ENCODE measurements around the gene MSANTD7. TPM values are rescaled to one million over a fixed set of nuclear protein-coding genes. Genes with fewer than 3 reads are reported as not detected.

The MSANTD7 gene
- total and polyA plus RNA-seq, 2 donors (not counting 1 experiment from before 2014, with no cell fraction given): 6.8 to 15.2 TPM

- Histone ChIP-seq H2AFZ (ENCODE audit: insufficient read depth, low read depth, low read length, poor library complexity, severe bottlenecking) (no peak overlapping the region), H3K9me3 (ENCODE audit: control extremely low read depth in 1 of 3, control insufficient read depth in 2 of 3, insufficient read depth in 1 of 3, low read length in 2 of 3) (no peaks in the 10 kb centered on the region), H3K9ac (ENCODE audit: low read length) (no peak overlapping the region), H3K36me3 (replicated peaks in 1 of 2; ENCODE audit: control extremely low read depth in 1 of 2, control insufficient read depth in 1 of 2, extremely low read depth in 1 of 2, insufficient read depth in 2 of 2, low read length in 1 of 2) (peaks cover 7 to 24% of the 10 kb centered on the region in 2 experiments), H3K27ac (ENCODE audit: low read length in 2 of 2) (no peak overlapping the region), H3K4me1 (ENCODE audit: control insufficient read depth in 2 of 2, insufficient read depth in 2 of 2, low read length in 2 of 2) (no peaks in the 10 kb centered on the region), H4K20me1 (ENCODE audit: control insufficient read depth, insufficient read depth, low read length, poor library complexity, severe bottlenecking) (no peaks in the 10 kb centered on the region), H3K4me2 (replicated peaks; ENCODE audit: low read depth, low read length, poor library complexity, severe bottlenecking) (no peak overlapping the region), H3K79me2 (ENCODE audit: control insufficient read depth, insufficient read depth, low read length) (no peaks in the 10 kb centered on the region), H3K4me3 (ENCODE audit: control extremely low read depth in 1 of 5, extremely low read depth in 1 of 5, insufficient read depth in 1 of 5, low read depth in 2 of 5, low read length in 4 of 5) (no peak overlapping the region), H3K27me3 (replicated peaks in 1 of 4; ENCODE audit: control extremely low read depth in 1 of 4, control insufficient read depth in 3 of 4, insufficient read depth in 4 of 4, low read length in 3 of 4) (no peaks in the 10 kb centered on the region)
- DNase-seq (no peak), ATAC-seq (ENCODE audit: low read depth) (no peak)
- Mint-ChIP-seq H3K27ac (no peak overlapping the region), H3K27me3 (no peaks in the 10 kb centered on the region), H3K4me3 (no peak overlapping the region), H3K4me1 (no peaks in the 10 kb centered on the region), H3K9me3 (ENCODE audit: insufficient read depth) (no peaks in the 10 kb centered on the region)
- WGBS (ENCODE audit: insufficient coverage): no CpG with 5 or more reads among the region's 1 CpG
- CTCF ChIA-PET: no interaction called here
- POLR2A ChIA-PET: no interaction called here
- TF ChIP-seq CTCF (IDR thresholded peaks at IDR 0.05) (no peak), EZH2 (IDR thresholded peaks at IDR 0.05; ENCODE audit: borderline replicate concordance, insufficient read depth, low read depth, low read length, poor library complexity, severe bottlenecking) (no peak)
- intact Hi-C loops (cut with micrococcal nuclease): no loop called here
Measured at GRCh38 chr10:14855453-14855852, 17.3 kb downstream of the MSANTD7 start.

GRCh38 chr10:14858338-14858960 lies 20.3 kb downstream of the MSANTD7 start:
- Histone ChIP-seq H3K9me3 (ENCODE audit: control extremely low read depth in 1 of 3, control insufficient read depth in 2 of 3, insufficient read depth in 1 of 3, low read length in 2 of 3) (no peaks in the 10 kb centered on the region), H3K36me3 (replicated peaks in 1 of 2; ENCODE audit: control extremely low read depth in 1 of 2, control insufficient read depth in 1 of 2, extremely low read depth in 1 of 2, insufficient read depth in 2 of 2, low read length in 1 of 2) (peaks cover 4 to 23% of the 10 kb centered on the region in 2 experiments), H3K4me2 (replicated peaks; ENCODE audit: low read depth, low read length, poor library complexity, severe bottlenecking) (no peak overlapping the region), H3K27me3 (replicated peaks in 1 of 4; ENCODE audit: control extremely low read depth in 1 of 4, control insufficient read depth in 3 of 4, insufficient read depth in 4 of 4, low read length in 3 of 4) (no peaks in the 10 kb centered on the region), H4K20me1 (ENCODE audit: control insufficient read depth, insufficient read depth, low read length, poor library complexity, severe bottlenecking) (no peaks in the 10 kb centered on the region), H3K4me1 (ENCODE audit: control insufficient read depth in 2 of 2, insufficient read depth in 2 of 2, low read length in 2 of 2) (no peaks in the 10 kb centered on the region), H2AFZ (ENCODE audit: insufficient read depth, low read depth, low read length, poor library complexity, severe bottlenecking) (no peak overlapping the region), H3K4me3 (ENCODE audit: control extremely low read depth in 1 of 5, extremely low read depth in 1 of 5, insufficient read depth in 1 of 5, low read depth in 2 of 5, low read length in 4 of 5) (no peak overlapping the region), H3K79me2 (ENCODE audit: control insufficient read depth, insufficient read depth, low read length) (no peaks in the 10 kb centered on the region), H3K27ac (ENCODE audit: low read length in 2 of 2) (no peak overlapping the region), H3K9ac (ENCODE audit: low read length) (no peak overlapping the region)
- TF ChIP-seq CTCF (IDR thresholded peaks at IDR 0.05): no peak
- TF ChIP-seq EZH2 (IDR thresholded peaks at IDR 0.05; ENCODE audit: borderline replicate concordance, insufficient read depth, low read depth, low read length, poor library complexity, severe bottlenecking): no peak
- no peaks in the 10 kb centered on the region for H3K9me3 Mint-ChIP-seq (ENCODE audit: insufficient read depth)
- CTCF ChIA-PET: interaction anchor here (0.8 kb wide), 1 partner anchor 11 kb away, joined by 3 read pairs; no protein-coding TSS in a partner anchor
- no peaks in the 10 kb centered on the region for H3K27me3 Mint-ChIP-seq
- H3K4me1 Mint-ChIP-seq: no peaks in the 10 kb centered on the region
- no peak for ATAC-seq (ENCODE audit: low read depth)
- intact Hi-C loops (cut with micrococcal nuclease): no loop called here
- POLR2A ChIA-PET: no interaction called here
- DNase-seq: no peak
- no peak overlapping the region for H3K4me3 Mint-ChIP-seq
- 67% methylated on average over 1 of the region's 6 CpGs for WGBS (ENCODE audit: insufficient coverage)
- no peak overlapping the region for H3K27ac Mint-ChIP-seq

Measured in B cell (primary cell).